Lower leg skin (tissue), 4 donors: Measurements from ENCODE around the gene PRRG1. TPM values are rescaled to one million over a fixed set of nuclear protein-coding genes. Genes with fewer than 3 reads are reported as not detected.

Source experiments
- DNase-seq, 2 donors: peaks; one replicate each; pipeline ENCODE4 v3.0.0-alpha.2; 2019; ENCODE audit warnings: low spot score in 2 of 2
- H3K4me3 ChIP-seq: fragments of 200-600 bp; sonication (generic); 2 replicates; pipeline ENCODE4 v1.5.1; 2017; ENCODE audit warnings: mild to moderate bottlenecking, low read depth; ENCODE audit not compliant: poor library complexity, severe bottlenecking
- CTCF ChIP-seq, 3 donors: fragments of 450-650 bp; IDR thresholded peaks; one replicate each; pipeline ENCODE4 v1.5.1; 2016; ENCODE audit warnings: antibody characterized with exemption in 3 of 3, mild to moderate bottlenecking in 3 of 3, moderate library complexity in 2 of 3
- POLR2A ChIP-seq, 2 donors: fragments of 450-650 bp; IDR thresholded peaks; one replicate each; pipeline ENCODE4 v1.6.1; 2016 to 2017; ENCODE audit warnings: antibody characterized with exemption in 2 of 2, mild to moderate bottlenecking in 1 of 2, moderate library complexity in 1 of 2
- WGBS, 2 donors: methylation state at CpG; one replicate each; pipeline ENCODE4 v1.1.5; 2018; 5-methylcytosine and 5-hydroxymethylcytosine counted together
- intact Hi-C: fragments of 100-400 bp; cut with DNase I; formaldehyde crosslinking; loops from one replicate; pipeline ENCODE4 v1.15.0; 2023; ENCODE audit warnings: low total_unique reads
- total RNA-seq, 4 donors: library from RNA; depleted of rRNA; stranded (reverse); fragments of >200 nt; gene quantifications; one replicate each; pipeline ENCODE4 v1.1.0, GENCODE V29; 2016

Gene PRRG1
- total RNA-seq, 4 donors from 2014 or later = 4.0 to 8.1 (median 6.1) TPM

GRCh38 chrX:37380256-37380655 lies 31.1 kb downstream of the PRRG1 start:
- DNase-seq = no peak
- no peak overlapping the region for H3K4me3 ChIP-seq
- intact Hi-C loops = no loop called here
- no peak for TF ChIP-seq POLR2A (IDR thresholded peaks at IDR 0.05)
- no peak for TF ChIP-seq CTCF (IDR thresholded peaks at IDR 0.05)

GRCh38 chrX:37380924-37381323 lies 31.8 kb downstream of the PRRG1 start:
- DNase-seq = no peak
- 80 to 91% methylated on average over 2 of the region's 2 CpGs for WGBS, 2 donors
- H3K4me3 ChIP-seq = no peak overlapping the region
- intact Hi-C loops = no loop called here
- TF ChIP-seq POLR2A (IDR thresholded peaks at IDR 0.05) = no peak
- no peak for TF ChIP-seq CTCF (IDR thresholded peaks at IDR 0.05)

- intact Hi-C loops = no loop called here
- TF ChIP-seq POLR2A (IDR thresholded peaks at IDR 0.05) (no peak), CTCF (IDR thresholded peaks at IDR 0.05) (no peak)
- H3K4me3 ChIP-seq = no peak overlapping the region
- DNase-seq = no peak
Measured at GRCh38 chrX:37383313-37383712, 34.1 kb downstream of the PRRG1 start.

GRCh38 chrX:37388413-37388812 lies 39.2 kb downstream of the PRRG1 start:
- TF ChIP-seq POLR2A (IDR thresholded peaks at IDR 0.05) (no peak), CTCF (IDR thresholded peaks at IDR 0.05) (no peak)
- H3K4me3 ChIP-seq = no peak overlapping the region
- 100% methylated on average over 3 to 4 of the region's 4 CpGs for WGBS, 2 donors
- no peak for DNase-seq
- intact Hi-C loops = no loop called here

GRCh38 chrX:37405956-37406355 lies 56.8 kb downstream of the PRRG1 start:
- TF ChIP-seq CTCF (IDR thresholded peaks at IDR 0.05) (no peak), POLR2A (IDR thresholded peaks at IDR 0.05) (no peak)
- intact Hi-C loops = no loop called here

GRCh38 chrX:37407736-37408135 lies 58.6 kb downstream of the PRRG1 start:
- TF ChIP-seq POLR2A (IDR thresholded peaks at IDR 0.05) = no peak
- TF ChIP-seq CTCF (IDR thresholded peaks at IDR 0.05) = no peak
- DNase-seq = no peak
- WGBS, 2 donors = 71 to 92% methylated on average over 4 of the region's 4 CpGs
- intact Hi-C loops = no loop called here
- H3K4me3 ChIP-seq = no peak overlapping the region

More at GRCh38 chrX:37405956-37406355, 56.8 kb downstream of the PRRG1 start:
- DNase-seq = no peak
- WGBS, 2 donors = 42 to 65% methylated on average over 1 of the region's 1 CpG
- H3K4me3 ChIP-seq = no peak overlapping the region
